DND-41 (cell line): ENCODE data around the gene PPP1R14C.

Source experiments
- ATAC-seq: fragments of 200-7000 bp; cut with Tn5 transposase; 3 replicates; pipeline ENCODE4 v1.9.1; 2021; ENCODE audit warnings: low read depth; ENCODE audit not compliant: insufficient read depth
- DNase-seq: peaks from one replicate; pipeline ENCODE4 v3.0.0-alpha.2; 2020
- H2AFZ ChIP-seq: 2 replicates; pipeline ENCODE4 v1.6.0; 2012; ENCODE audit warnings: low read depth, low read length
- H3K27ac ChIP-seq: 2 replicates; pipeline ENCODE4 v1.5.1; 2012; ENCODE audit warnings: low read length, inconsistent platforms
- H3K27me3 ChIP-seq: fragments of 200-600 bp; sonication (generic); 2 replicates; pipeline ENCODE4 v1.6.0; 2012; ENCODE audit warnings: low read length, mild to moderate bottlenecking, inconsistent platforms; ENCODE audit not compliant: insufficient read depth, poor library complexity
- H3K36me3 ChIP-seq: 2 replicates; pipeline ENCODE4 v1.5.1; 2012; ENCODE audit warnings: low read length, inconsistent platforms; ENCODE audit not compliant: insufficient read depth
- H3K4me1 ChIP-seq: 2 replicates; pipeline ENCODE4 v1.5.1; 2012; ENCODE audit warnings: mild to moderate bottlenecking, low read length; ENCODE audit not compliant: insufficient read depth
- H3K4me2 ChIP-seq: 2 replicates; pipeline ENCODE4 v1.6.0; 2012; ENCODE audit warnings: mild to moderate bottlenecking, moderate library complexity, low read length, inconsistent platforms; ENCODE audit not compliant: insufficient read depth
- H3K4me3 ChIP-seq, 2 experiments: fragments of 200-600 bp in 1 of 2; shearing (Covaris generic) in 1 of 2; 2 replicates each; pipeline ENCODE4 v1.5.1; 2012 to 2016; ENCODE audit warnings: inconsistent platforms in 2 of 2, low read length in 2 of 2, mild to moderate bottlenecking in 2 of 2, low read depth in 1 of 2, moderate library complexity in 1 of 2
- H3K79me2 ChIP-seq: 2 replicates; pipeline ENCODE4 v1.6.0; 2012; ENCODE audit warnings: low read length, inconsistent platforms; ENCODE audit not compliant: insufficient read depth
- H3K9ac ChIP-seq: 2 replicates; pipeline ENCODE4 v1.6.0; 2012; ENCODE audit warnings: low read depth, mild to moderate bottlenecking, inconsistent platforms, low read length, moderate library complexity
- H3K9me3 ChIP-seq: 2 replicates; pipeline ENCODE4 v1.5.1; 2012; ENCODE audit warnings: low read length, moderate library complexity, mild to moderate bottlenecking, inconsistent platforms; ENCODE audit not compliant: insufficient read depth, severe bottlenecking
- H4K20me1 ChIP-seq: 2 replicates; pipeline ENCODE4 v1.6.0; 2012; ENCODE audit warnings: low read length; ENCODE audit not compliant: insufficient read depth
- CTCF ChIP-seq: IDR thresholded peaks from 2 replicates; pipeline ENCODE4 v1.5.1; 2012; ENCODE audit warnings: borderline replicate concordance, low read length, moderate library complexity, mild to moderate bottlenecking; ENCODE audit not compliant: poor library complexity, severe bottlenecking; ENCODE audit errors: extremely low read depth
- EZH2 ChIP-seq: IDR thresholded peaks from 3 replicates; pipeline ENCODE4 v1.6.1; 2012; ENCODE audit warnings: borderline replicate concordance, low read depth, mild to moderate bottlenecking, moderate library complexity, low read length, inconsistent platforms; ENCODE audit not compliant: severe bottlenecking

Gene PPP1R14C

GRCh38 chr6:150253489-150253888, 110.6 kb downstream of the PPP1R14C start:
- Histone ChIP-seq H3K79me2 (no peaks in the 10 kb centered on the region), H3K27me3 (peaks cover 20% of the 10 kb centered on the region), H2AFZ (no peak overlapping the region), H3K36me3 (no peaks in the 10 kb centered on the region), H3K4me1 (no peaks in the 10 kb centered on the region), H4K20me1 (no peaks in the 10 kb centered on the region), H3K4me2 (no peak overlapping the region), H3K9ac (no peak overlapping the region), H3K4me3 (no peak overlapping the region), H3K27ac (no peak overlapping the region), H3K9me3 (no peaks in the 10 kb centered on the region)
- no peak for DNase-seq
- ATAC-seq: no peak
- TF ChIP-seq EZH2 (no peak), CTCF (no peak)

DNA sequence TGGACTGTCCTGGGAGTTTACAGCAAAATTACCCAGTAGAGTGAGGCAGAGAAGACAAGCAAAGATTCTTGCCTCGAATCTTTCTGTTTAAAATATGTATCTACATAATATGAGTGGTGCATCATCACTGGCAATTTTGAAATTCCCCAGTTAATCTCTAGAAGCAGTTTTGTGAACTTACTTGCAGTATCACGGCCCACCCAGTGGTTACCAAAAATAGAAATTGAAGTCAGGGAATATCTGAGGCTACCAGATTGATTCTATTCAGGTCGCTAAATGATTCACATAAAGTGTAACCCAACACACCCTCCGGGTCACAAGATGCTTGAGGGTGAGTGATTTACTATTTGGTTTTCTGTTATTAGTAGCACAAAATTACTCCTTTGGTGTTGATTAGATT, 111.9 kb downstream of the PPP1R14C start:
- Histone ChIP-seq H3K36me3 (no peaks in the 10 kb centered on the region), H3K9ac (no peak overlapping the region), H3K4me1 (no peaks in the 10 kb centered on the region), H3K27me3 (peaks cover 20% of the 10 kb centered on the region), H3K4me2 (no peak overlapping the region), H4K20me1 (no peaks in the 10 kb centered on the region), H2AFZ (no peak overlapping the region), H3K4me3 (no peak overlapping the region), H3K9me3 (no peaks in the 10 kb centered on the region), H3K79me2 (no peaks in the 10 kb centered on the region), H3K27ac (no peak overlapping the region)
- DNase-seq (no peak), ATAC-seq (no peak)
- no peak for TF ChIP-seq CTCF
- no peak for TF ChIP-seq EZH2

DNA sequence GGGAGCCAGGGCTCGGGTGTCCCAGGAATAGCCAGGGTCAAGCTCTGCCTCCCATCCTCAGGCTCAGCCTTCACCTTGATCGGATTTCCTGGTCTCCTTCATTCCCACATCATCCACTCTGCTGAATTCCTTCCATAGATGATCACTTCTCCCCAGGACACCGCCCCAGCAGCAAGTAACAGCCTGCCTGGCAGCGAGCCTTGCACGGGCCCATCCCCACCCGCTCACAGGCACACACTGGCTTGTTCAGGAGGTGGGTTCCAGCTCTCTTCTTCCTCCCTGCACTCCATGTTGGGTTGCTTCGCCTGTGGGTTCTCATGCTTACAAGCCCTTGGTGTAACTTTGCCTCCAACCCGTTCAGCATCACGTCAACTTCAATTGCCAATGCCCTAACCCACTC, 113.0 kb downstream of the PPP1R14C start:
- no peak overlapping the region for H2AFZ ChIP-seq
- H4K20me1 ChIP-seq: no peaks in the 10 kb centered on the region
- H3K4me2 ChIP-seq: no peak overlapping the region
- no peaks in the 10 kb centered on the region for H3K79me2 ChIP-seq
- no peaks in the 10 kb centered on the region for H3K9me3 ChIP-seq
- H3K27me3 ChIP-seq: peaks cover 20% of the 10 kb centered on the region
- no peak for ATAC-seq
- no peaks in the 10 kb centered on the region for H3K36me3 ChIP-seq
- H3K9ac ChIP-seq: no peak overlapping the region
- no peaks in the 10 kb centered on the region for H3K4me1 ChIP-seq
- no peak overlapping the region for H3K4me3 ChIP-seq
- no peak for DNase-seq
- TF ChIP-seq CTCF (no peak), EZH2 (no peak)
- H3K27ac ChIP-seq: no peak overlapping the region

GRCh38 chr6:150256618-150257272, 113.9 kb downstream of the PPP1R14C start:
- no peaks in the 10 kb centered on the region for H4K20me1 ChIP-seq
- H3K79me2 ChIP-seq: no peaks in the 10 kb centered on the region
- H3K4me1 ChIP-seq: no peaks in the 10 kb centered on the region
- no peak overlapping the region for H3K27ac ChIP-seq
- H3K27me3 ChIP-seq: peaks cover 20% of the 10 kb centered on the region
- DNase-seq (no peak), ATAC-seq (no peak)
- no peak overlapping the region for H3K4me3 ChIP-seq
- TF ChIP-seq EZH2: no peak
- no peak for TF ChIP-seq CTCF
- H2AFZ ChIP-seq: no peak overlapping the region
- H3K4me2 ChIP-seq: no peak overlapping the region
- H3K9me3 ChIP-seq: no peaks in the 10 kb centered on the region
- no peak overlapping the region for H3K9ac ChIP-seq
- no peaks in the 10 kb centered on the region for H3K36me3 ChIP-seq
